ENCODE measurements around the gene TDG. TPM values are rescaled to one million over a fixed set of nuclear protein-coding genes. Genes with fewer than 3 reads are reported as not detected.
"Not testable (repeated sequence)": the region's sequence is repeated elsewhere in the genome, so short reads cannot be mapped to it uniquely, and the experiment has no call there.

TDG gene
- total and polyA plus RNA-seq, 10 of the 15 experiments (the other 5 are each of a cell fraction or from before 2014, with no cell fraction given): 29.7 to 68.8 (median 51.2) TPM

GRCh38 chr12:104030596-104030995 is 64.9 kb downstream of the TDG start:
- RAD21 ChIA-PET (ENCODE audit: unreplicated experiment); H3K27me3 ChIP-seq (replicated peaks in 1 of 2; ENCODE audit: control insufficient read depth in 2 of 2, insufficient read depth in 2 of 2, low read length in 1 of 2); DNase-seq (ENCODE audit: low read depth, low spot score); H3K27ac ChIP-seq (ENCODE audit: control insufficient read depth, insufficient read depth); H2AFZ ChIP-seq (ENCODE audit: control insufficient read depth, low read depth, low read length); intact Hi-C loops (cut with micrococcal nuclease; ENCODE audit: unreplicated experiment); POLR2A ChIA-PET; H4K20me1 ChIP-seq (ENCODE audit: control insufficient read depth, insufficient read depth); H3K9me3 ChIP-seq (replicated peaks; ENCODE audit: control insufficient read depth, insufficient read depth, low read length); BruUV-seq (replicated peaks); H3K4me1 ChIP-seq (ENCODE audit: control insufficient read depth, insufficient read depth, low read length); ATAC-seq; H3K9ac ChIP-seq (ENCODE audit: control insufficient read depth, insufficient read depth, low read length); in situ Hi-C loops (cut with MboI); CTCF ChIA-PET; H3K4me3 ChIP-seq; H3K79me2 ChIP-seq (ENCODE audit: control insufficient read depth, insufficient read depth, low read length); FAIRE-seq; H3K4me2 ChIP-seq (ENCODE audit: control insufficient read depth, insufficient read depth); SMC1A ChIA-PET (ENCODE audit: uncharacterized antibody, unreplicated experiment); H3K36me3 ChIP-seq (ENCODE audit: control insufficient read depth in 2 of 2, insufficient read depth in 2 of 2, low read length in 1 of 2): not testable (repeated sequence)
- 84% methylated on average over 9 of the region's 27 CpGs for WGBS (ENCODE audit: insufficient coverage, insufficient replicate concordance, low lambda C conversion rate, missing lambda C conversion rate)

- H2AFZ ChIP-seq (ENCODE audit: control insufficient read depth, low read depth, low read length); H3K4me3 ChIP-seq; CTCF ChIA-PET; H3K27ac ChIP-seq (ENCODE audit: control insufficient read depth, insufficient read depth); BruUV-seq (replicated peaks); intact Hi-C loops (cut with micrococcal nuclease; ENCODE audit: unreplicated experiment); H3K4me1 ChIP-seq (ENCODE audit: control insufficient read depth, insufficient read depth, low read length); H3K9ac ChIP-seq (ENCODE audit: control insufficient read depth, insufficient read depth, low read length); SMC1A ChIA-PET (ENCODE audit: uncharacterized antibody, unreplicated experiment); POLR2A ChIA-PET; H3K36me3 ChIP-seq (ENCODE audit: control insufficient read depth in 2 of 2, insufficient read depth in 2 of 2, low read length in 1 of 2); ATAC-seq; RAD21 ChIA-PET (ENCODE audit: unreplicated experiment); H3K79me2 ChIP-seq (ENCODE audit: control insufficient read depth, insufficient read depth, low read length); H4K20me1 ChIP-seq (ENCODE audit: control insufficient read depth, insufficient read depth); FAIRE-seq; H3K4me2 ChIP-seq (ENCODE audit: control insufficient read depth, insufficient read depth); DNase-seq (ENCODE audit: low read depth, low spot score); H3K9me3 ChIP-seq (replicated peaks; ENCODE audit: control insufficient read depth, insufficient read depth, low read length); H3K27me3 ChIP-seq (replicated peaks in 1 of 2; ENCODE audit: control insufficient read depth in 2 of 2, insufficient read depth in 2 of 2, low read length in 1 of 2); in situ Hi-C loops (cut with MboI): not testable (repeated sequence)
- WGBS (ENCODE audit: insufficient coverage, insufficient replicate concordance, low lambda C conversion rate, missing lambda C conversion rate): 50% methylated on average over 2 of the region's 2 CpGs
Measured at GRCh38 chr12:104036143-104036542, 70.5 kb downstream of the TDG start.

Other genes with a start within 250 kb of the TDG start
- 8.1 and 9.8 TPM in 2 replicates for gene NT5DC3, start 124.6 kb upstream of the TDG start, total RNA-seq (2014; rRNA removed)
- 7.3 and 8.2 TPM in 2 replicates for gene NT5DC3, start 124.6 kb upstream of the TDG start, total RNA-seq (2014; rRNA removed; fragmentation: Illumina TruSeq; extraction: Trizol)
- gene NT5DC3, start 124.6 kb upstream of the TDG start, total RNA-seq (2021): 10.0 and 10.1 TPM in 2 replicates
- gene NT5DC3, start 124.6 kb upstream of the TDG start, polyA plus RNA-seq (2011; rRNA removed): 2.5 and 2.6 TPM in 2 replicates
- gene NT5DC3, start 124.6 kb upstream of the TDG start, polyA plus RNA-seq (2014; fragmentation: Illumina TruSeq; extraction: Trizol): 4.2 and 5.2 TPM in 2 replicates
- gene NT5DC3, start 124.6 kb upstream of the TDG start, polyA plus RNA-seq (2014; fragmentation: Nextera tagmentation; extraction: Ambion mirVana): 10 to 100 TPM in 1 of 2 experiments, 1 to 10 TPM in 1; 2.0 to 12.4 TPM
- gene NT5DC3, start 124.6 kb upstream of the TDG start, polyA plus RNA-seq (2014; rRNA removed): 5.1 and 5.4 TPM in 2 replicates
- gene NT5DC3, start 124.6 kb upstream of the TDG start, polyA plus RNA-seq (2016; fragmentation: Nextera tagmentation; extraction: Ambion mirVana): 1 to 10 TPM; 4.8 to 6.6 TPM
- gene HSP90B1, start 35.5 kb upstream of the TDG start, total RNA-seq (2014; rRNA removed): 298 and 306 TPM in 2 replicates
- gene HSP90B1, start 35.5 kb upstream of the TDG start, total RNA-seq (2014; rRNA removed; fragmentation: Illumina TruSeq; extraction: Trizol): 644 and 702 TPM in 2 replicates
- 511 and 557 TPM in 2 replicates for gene HSP90B1, start 35.5 kb upstream of the TDG start, total RNA-seq (2021)
- 443 and 639 TPM in 2 replicates for gene HSP90B1, start 35.5 kb upstream of the TDG start, polyA plus RNA-seq (2011; rRNA removed)
- 715 and 780 TPM in 2 replicates for gene HSP90B1, start 35.5 kb upstream of the TDG start, polyA plus RNA-seq (2014; fragmentation: Illumina TruSeq; extraction: Trizol)
- 100 to 1,000 TPM; 254 to 414 TPM for gene HSP90B1, start 35.5 kb upstream of the TDG start, polyA plus RNA-seq (2014; fragmentation: Nextera tagmentation; extraction: Ambion mirVana)
- gene HSP90B1, start 35.5 kb upstream of the TDG start, polyA plus RNA-seq (2014; rRNA removed): 495 and 564 TPM in 2 replicates
- gene HSP90B1, start 35.5 kb upstream of the TDG start, polyA plus RNA-seq (2016; fragmentation: Nextera tagmentation; extraction: Ambion mirVana): 100 to 1,000 TPM; 936 to 968 TPM
- gene GLT8D2, start 84.3 kb downstream of the TDG start, total RNA-seq (2014; rRNA removed): 0.27 and 0.28 TPM in 2 replicates
- 0.28 TPM in 1 of 2 replicates, not detected in the other for gene GLT8D2, start 84.3 kb downstream of the TDG start, total RNA-seq (2014; rRNA removed; fragmentation: Illumina TruSeq; extraction: Trizol)
- 0.13 and 0.41 TPM in 2 replicates for gene GLT8D2, start 84.3 kb downstream of the TDG start, total RNA-seq (2021)
- gene GLT8D2, start 84.3 kb downstream of the TDG start, polyA plus RNA-seq (2011; rRNA removed): 0.20 and 0.23 TPM in 2 replicates
- 0.37 TPM in 1 of 2 replicates, not detected in the other for gene GLT8D2, start 84.3 kb downstream of the TDG start, polyA plus RNA-seq (2014; fragmentation: Illumina TruSeq; extraction: Trizol)
- under 1 TPM; 0.31 to 0.37 TPM for gene GLT8D2, start 84.3 kb downstream of the TDG start, polyA plus RNA-seq (2014; fragmentation: Nextera tagmentation; extraction: Ambion mirVana)
- 0.06 and 0.19 TPM in 2 replicates for gene GLT8D2, start 84.3 kb downstream of the TDG start, polyA plus RNA-seq (2014; rRNA removed)
- gene GLT8D2, start 84.3 kb downstream of the TDG start, polyA plus RNA-seq (2016; fragmentation: Nextera tagmentation; extraction: Ambion mirVana): under 1 TPM; 0.60 to 0.80 TPM
- 8.9 and 9.0 TPM in 2 replicates for gene HCFC2, start 98.7 kb downstream of the TDG start, total RNA-seq (2014; rRNA removed)
- 9.5 TPM in 2 replicates for gene HCFC2, start 98.7 kb downstream of the TDG start, total RNA-seq (2014; rRNA removed; fragmentation: Illumina TruSeq; extraction: Trizol)
- 9.2 and 9.4 TPM in 2 replicates for gene HCFC2, start 98.7 kb downstream of the TDG start, total RNA-seq (2021)
- 14.2 and 19.1 TPM in 2 replicates for gene HCFC2, start 98.7 kb downstream of the TDG start, polyA plus RNA-seq (2011; rRNA removed)
- 7.6 and 8.6 TPM in 2 replicates for gene HCFC2, start 98.7 kb downstream of the TDG start, polyA plus RNA-seq (2014; fragmentation: Illumina TruSeq; extraction: Trizol)
- gene HCFC2, start 98.7 kb downstream of the TDG start, polyA plus RNA-seq (2014; fragmentation: Nextera tagmentation; extraction: Ambion mirVana): 1 to 10 TPM; 1.8 to 3.8 TPM
- 5.7 and 9.1 TPM in 2 replicates for gene HCFC2, start 98.7 kb downstream of the TDG start, polyA plus RNA-seq (2014; rRNA removed)
- 10 to 100 TPM; 11.8 to 13.1 TPM for gene HCFC2, start 98.7 kb downstream of the TDG start, polyA plus RNA-seq (2016; fragmentation: Nextera tagmentation; extraction: Ambion mirVana)
- gene NFYB, start 172.3 kb downstream of the TDG start, total RNA-seq (2014; rRNA removed): 13.8 and 15.3 TPM in 2 replicates
- 25.1 and 26.9 TPM in 2 replicates for gene NFYB, start 172.3 kb downstream of the TDG start, total RNA-seq (2014; rRNA removed; fragmentation: Illumina TruSeq; extraction: Trizol)
- gene NFYB, start 172.3 kb downstream of the TDG start, total RNA-seq (2021): 18.4 and 20.3 TPM in 2 replicates
- gene NFYB, start 172.3 kb downstream of the TDG start, polyA plus RNA-seq (2011; rRNA removed): 28.8 and 57.3 TPM in 2 replicates
- gene NFYB, start 172.3 kb downstream of the TDG start, polyA plus RNA-seq (2014; fragmentation: Illumina TruSeq; extraction: Trizol): 34.0 and 43.3 TPM in 2 replicates
- gene NFYB, start 172.3 kb downstream of the TDG start, polyA plus RNA-seq (2014; fragmentation: Nextera tagmentation; extraction: Ambion mirVana): 10 to 100 TPM; 27.5 to 42.3 TPM
- 21.6 and 21.8 TPM in 2 replicates for gene NFYB, start 172.3 kb downstream of the TDG start, polyA plus RNA-seq (2014; rRNA removed)
- gene NFYB, start 172.3 kb downstream of the TDG start, polyA plus RNA-seq (2016; fragmentation: Nextera tagmentation; extraction: Ambion mirVana): 10 to 100 TPM; 29.3 to 29.9 TPM
- 67.0 and 75.9 TPM in 2 replicates for gene TXNRD1, start 249.9 kb downstream of the TDG start, total RNA-seq (2014; rRNA removed)
- gene TXNRD1, start 249.9 kb downstream of the TDG start, total RNA-seq (2014; rRNA removed; fragmentation: Illumina TruSeq; extraction: Trizol): 73.7 and 76.7 TPM in 2 replicates
- 83.7 and 84.6 TPM in 2 replicates for gene TXNRD1, start 249.9 kb downstream of the TDG start, total RNA-seq (2021)
- gene TXNRD1, start 249.9 kb downstream of the TDG start, polyA plus RNA-seq (2011; rRNA removed): 60.8 and 77.3 TPM in 2 replicates
- gene TXNRD1, start 249.9 kb downstream of the TDG start, polyA plus RNA-seq (2014; fragmentation: Illumina TruSeq; extraction: Trizol): 70.6 TPM in 2 replicates
- gene TXNRD1, start 249.9 kb downstream of the TDG start, polyA plus RNA-seq (2014; fragmentation: Nextera tagmentation; extraction: Ambion mirVana): 10 to 100 TPM; 52.6 to 56.7 TPM
- gene TXNRD1, start 249.9 kb downstream of the TDG start, polyA plus RNA-seq (2014; rRNA removed): 50.8 and 56.8 TPM in 2 replicates
- gene TXNRD1, start 249.9 kb downstream of the TDG start, polyA plus RNA-seq (2016; fragmentation: Nextera tagmentation; extraction: Ambion mirVana): 10 to 100 TPM; 68.6 to 68.8 TPM

All from GM12878 (cell line).